H4 (cell line): ENCODE measurements around the gene PWP1. TPM values are rescaled to one million over a fixed set of nuclear protein-coding genes. Genes with fewer than 3 reads are reported as not detected.

Experiments
- DNase-seq: peaks from one replicate; pipeline ENCODE4 v3.0.0-alpha.2; 2015; ENCODE audit warnings: low spot score
- total RNA-seq: library from RNA; depleted of rRNA; stranded (reverse); fragments of >200 nt; shearing (Covaris generic); gene quantifications from 2 replicates; pipeline ENCODE4 v1.2.3, GENCODE V29; 2014; rRNA removed

PWP1 gene
- total RNA-seq, 1 experiment from 2014 or later = 80.7 TPM

GRCh38 chr12:107735763-107736162 lies 50.2 kb downstream of the PWP1 start:
- no peak for DNase-seq

- no peak for DNase-seq
Observed at GRCh38 chr12:107736914-107737313, 51.3 kb downstream of the PWP1 start.

GRCh38 chr12:107748472-107748871 lies 62.9 kb downstream of the PWP1 start:
- peak; percentile 22 for DNase-seq

GRCh38 chr12:107749083-107749482 lies 63.5 kb downstream of the PWP1 start:
- DNase-seq = no peak

- peak; percentile 86 for DNase-seq
Observed at GRCh38 chr12:107759410-107759809, 73.8 kb downstream of the PWP1 start.

- no peak for DNase-seq
Observed at GRCh38 chr12:107760207-107760808, 74.7 kb downstream of the PWP1 start.

- DNase-seq = peak; percentile 91
Observed at GRCh38 chr12:107760809-107761501, 75.4 kb downstream of the PWP1 start, which contains the start of gene PRDM4. TSS of gene PRDM4 (minus strand) at chr12:107761137. CDS start at chr12:107760515, 622 bp downstream.

- DNase-seq = no peak
Observed at GRCh38 chr12:107761502-107761904, 75.9 kb downstream of the PWP1 start.

Other genes starting within 250 kb of the PWP1 start
- gene PRDM4, start 75.3 kb downstream of the PWP1 start, total RNA-seq = 20.3 and 35.0 TPM in 2 replicates
- gene ASCL4, start 88.9 kb downstream of the PWP1 start, total RNA-seq = not detected in 2 replicates